Panc1 (cell line): ENCODE measurements around the gene TMEM164.

Source experiments
- SIN3A ChIP-seq: IDR thresholded peaks from 2 replicates; pipeline ENCODE4 v1.6.1; 2012; ENCODE audit warnings: low read depth, mild to moderate bottlenecking, low read length, moderate library complexity, borderline replicate concordance; ENCODE audit not compliant: insufficient read depth
- TF ChIP-seq, protein P1 (sequence below): fragments of 450-650 bp; IDR thresholded peaks from 2 replicates; pipeline ENCODE4 v1.5.1; 2017; ENCODE audit warnings: mild to moderate bottlenecking

DNA sequence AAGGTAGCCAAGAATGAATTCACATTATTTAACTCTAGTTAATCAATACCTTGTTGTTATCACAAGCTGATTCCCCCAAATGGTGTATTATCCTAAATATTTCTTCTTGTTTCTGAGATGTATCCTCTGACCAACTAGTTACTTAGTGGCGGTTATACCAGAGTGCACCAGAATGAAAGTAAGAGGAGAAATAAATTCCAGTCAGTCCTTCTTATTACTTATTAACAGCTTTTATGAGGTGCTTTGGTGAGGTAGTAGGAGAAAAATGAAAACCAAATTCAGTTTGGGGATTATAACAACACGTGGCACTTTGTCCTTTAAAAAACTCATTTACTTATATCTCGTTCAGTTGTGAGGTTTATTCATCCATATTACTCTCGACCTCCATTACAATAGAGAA, 213.1 kb downstream of the TMEM164 start:
- TF ChIP-seq SIN3A = no peak
- TF ChIP-seq, protein P1, sequence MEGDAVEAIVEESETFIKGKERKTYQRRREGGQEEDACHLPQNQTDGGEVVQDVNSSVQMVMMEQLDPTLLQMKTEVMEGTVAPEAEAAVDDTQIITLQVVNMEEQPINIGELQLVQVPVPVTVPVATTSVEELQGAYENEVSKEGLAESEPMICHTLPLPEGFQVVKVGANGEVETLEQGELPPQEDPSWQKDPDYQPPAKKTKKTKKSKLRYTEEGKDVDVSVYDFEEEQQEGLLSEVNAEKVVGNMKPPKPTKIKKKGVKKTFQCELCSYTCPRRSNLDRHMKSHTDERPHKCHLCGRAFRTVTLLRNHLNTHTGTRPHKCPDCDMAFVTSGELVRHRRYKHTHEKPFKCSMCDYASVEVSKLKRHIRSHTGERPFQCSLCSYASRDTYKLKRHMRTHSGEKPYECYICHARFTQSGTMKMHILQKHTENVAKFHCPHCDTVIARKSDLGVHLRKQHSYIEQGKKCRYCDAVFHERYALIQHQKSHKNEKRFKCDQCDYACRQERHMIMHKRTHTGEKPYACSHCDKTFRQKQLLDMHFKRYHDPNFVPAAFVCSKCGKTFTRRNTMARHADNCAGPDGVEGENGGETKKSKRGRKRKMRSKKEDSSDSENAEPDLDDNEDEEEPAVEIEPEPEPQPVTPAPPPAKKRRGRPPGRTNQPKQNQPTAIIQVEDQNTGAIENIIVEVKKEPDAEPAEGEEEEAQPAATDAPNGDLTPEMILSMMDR = no peak
